ENCODE results near the gene SHB. TPM values are rescaled to one million over a fixed set of nuclear protein-coding genes. Genes with fewer than 3 reads are reported as not detected.

The SHB gene
- total RNA-seq, 2 donors from 2014 or later, result 25.2 to 29.3 TPM

DNA sequence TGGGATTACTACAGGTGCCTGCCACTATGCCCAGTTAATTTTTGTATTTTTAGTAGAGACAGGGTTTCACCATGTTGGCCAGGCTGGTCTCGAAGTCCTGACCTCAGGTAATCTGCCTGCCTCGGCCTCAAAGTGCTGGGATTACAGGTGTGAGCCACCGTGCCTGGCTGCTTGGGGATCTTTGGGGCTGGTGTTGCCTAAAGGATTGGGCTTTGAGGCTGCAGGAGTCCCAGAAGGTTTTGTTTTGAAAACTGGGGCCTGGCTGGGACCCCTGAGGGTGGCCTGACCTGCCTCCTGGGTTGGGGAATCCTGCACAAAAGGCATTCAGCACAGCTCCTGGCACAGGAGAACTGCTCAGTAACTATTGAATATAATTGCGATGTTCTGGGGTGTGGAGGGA, 25.1 kb upstream of the SHB start:
- TF ChIP-seq, protein P1, sequence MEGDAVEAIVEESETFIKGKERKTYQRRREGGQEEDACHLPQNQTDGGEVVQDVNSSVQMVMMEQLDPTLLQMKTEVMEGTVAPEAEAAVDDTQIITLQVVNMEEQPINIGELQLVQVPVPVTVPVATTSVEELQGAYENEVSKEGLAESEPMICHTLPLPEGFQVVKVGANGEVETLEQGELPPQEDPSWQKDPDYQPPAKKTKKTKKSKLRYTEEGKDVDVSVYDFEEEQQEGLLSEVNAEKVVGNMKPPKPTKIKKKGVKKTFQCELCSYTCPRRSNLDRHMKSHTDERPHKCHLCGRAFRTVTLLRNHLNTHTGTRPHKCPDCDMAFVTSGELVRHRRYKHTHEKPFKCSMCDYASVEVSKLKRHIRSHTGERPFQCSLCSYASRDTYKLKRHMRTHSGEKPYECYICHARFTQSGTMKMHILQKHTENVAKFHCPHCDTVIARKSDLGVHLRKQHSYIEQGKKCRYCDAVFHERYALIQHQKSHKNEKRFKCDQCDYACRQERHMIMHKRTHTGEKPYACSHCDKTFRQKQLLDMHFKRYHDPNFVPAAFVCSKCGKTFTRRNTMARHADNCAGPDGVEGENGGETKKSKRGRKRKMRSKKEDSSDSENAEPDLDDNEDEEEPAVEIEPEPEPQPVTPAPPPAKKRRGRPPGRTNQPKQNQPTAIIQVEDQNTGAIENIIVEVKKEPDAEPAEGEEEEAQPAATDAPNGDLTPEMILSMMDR (IDR thresholded peaks at IDR 0.05), result no peak
- no peak for TF ChIP-seq POLR2A (IDR thresholded peaks at IDR 0.05)
- ATAC-seq (no peak), DNase-seq (no peak)
- no peaks in the 10 kb centered on the region for H3K27me3 ChIP-seq
- H3K9me3 ChIP-seq, result no peaks in the 10 kb centered on the region
- intact Hi-C loops (cut with DNase I), result no loop called here
- no peaks in the 10 kb centered on the region for H3K36me3 ChIP-seq (replicated peaks in 1 of 2; ENCODE audit: insufficient read depth in 1 of 2, low read depth in 2 of 2)
- 94 to 96% methylated on average over 3 to 4 of the region's 4 CpGs for WGBS, 2 donors
- no peaks in the 10 kb centered on the region for H3K4me1 ChIP-seq
- H3K4me3 ChIP-seq, result no peak overlapping the region
- H3K27ac ChIP-seq, result no peak overlapping the region

DNA sequence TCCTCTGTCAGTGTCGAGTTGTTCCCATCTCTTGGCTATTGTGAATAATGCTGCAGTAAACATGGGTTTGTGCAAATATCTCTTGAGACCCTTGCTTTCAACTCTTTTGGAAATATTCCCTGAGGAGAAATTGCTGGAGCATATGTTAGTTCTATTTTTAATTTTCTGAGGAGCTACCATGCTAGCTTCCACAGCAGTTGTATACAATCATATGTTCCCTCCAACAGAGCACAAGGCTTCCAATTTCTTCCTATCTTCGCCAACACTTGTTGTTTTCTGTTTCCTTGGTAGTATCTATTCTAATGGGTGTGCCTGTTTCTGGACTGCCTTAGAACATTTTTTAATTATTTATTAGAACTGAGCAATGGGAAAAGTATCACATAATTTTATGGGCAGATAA, 23.6 kb upstream of the SHB start:
- peaks cover 6% of the 10 kb centered on the region for H3K4me1 ChIP-seq
- H3K36me3 ChIP-seq (replicated peaks in 1 of 2; ENCODE audit: insufficient read depth in 1 of 2, low read depth in 2 of 2), result no peaks in the 10 kb centered on the region
- ATAC-seq, result no peak
- H3K27ac ChIP-seq, result no peak overlapping the region
- H3K4me3 ChIP-seq, result no peak overlapping the region
- no peaks in the 10 kb centered on the region for H3K9me3 ChIP-seq
- WGBS, 2 donors, result 91 to 94% methylated on average over 2 of the region's 2 CpGs
- intact Hi-C loops (cut with DNase I), result no loop called here
- H3K27me3 ChIP-seq, result no peaks in the 10 kb centered on the region
- TF ChIP-seq, protein P1 (IDR thresholded peaks at IDR 0.05), result no peak
- TF ChIP-seq POLR2A (IDR thresholded peaks at IDR 0.05), result no peak
- DNase-seq, result no peak

DNA sequence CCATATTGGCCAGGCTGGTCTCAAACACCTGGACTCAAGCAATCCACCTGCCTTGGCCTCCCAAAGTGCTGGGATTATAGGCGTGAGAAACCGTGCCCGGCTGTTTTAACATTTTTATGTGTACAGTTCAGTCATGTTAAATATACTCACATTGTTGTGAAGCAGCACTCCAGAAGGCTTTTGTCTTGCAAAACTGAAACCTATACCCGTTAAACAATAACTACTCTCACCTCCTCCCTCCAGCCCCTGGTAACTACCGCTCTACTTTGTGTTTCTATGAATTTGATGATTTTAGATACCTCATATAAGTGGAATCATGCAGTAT, 23.1 kb upstream of the SHB start:
- H3K9me3 ChIP-seq, result no peaks in the 10 kb centered on the region
- ATAC-seq (no peak), DNase-seq (no peak)
- H3K36me3 ChIP-seq (replicated peaks in 1 of 2; ENCODE audit: insufficient read depth in 1 of 2, low read depth in 2 of 2), result no peaks in the 10 kb centered on the region
- no peak for TF ChIP-seq POLR2A (IDR thresholded peaks at IDR 0.05)
- WGBS, 2 donors, result 81 to 94% methylated on average over 5 of the region's 5 CpGs
- H3K27me3 ChIP-seq, result no peaks in the 10 kb centered on the region
- intact Hi-C loops (cut with DNase I), result no loop called here
- H3K4me3 ChIP-seq, result no peak overlapping the region
- H3K4me1 ChIP-seq, result peaks cover 7% of the 10 kb centered on the region
- no peak overlapping the region for H3K27ac ChIP-seq

DNA sequence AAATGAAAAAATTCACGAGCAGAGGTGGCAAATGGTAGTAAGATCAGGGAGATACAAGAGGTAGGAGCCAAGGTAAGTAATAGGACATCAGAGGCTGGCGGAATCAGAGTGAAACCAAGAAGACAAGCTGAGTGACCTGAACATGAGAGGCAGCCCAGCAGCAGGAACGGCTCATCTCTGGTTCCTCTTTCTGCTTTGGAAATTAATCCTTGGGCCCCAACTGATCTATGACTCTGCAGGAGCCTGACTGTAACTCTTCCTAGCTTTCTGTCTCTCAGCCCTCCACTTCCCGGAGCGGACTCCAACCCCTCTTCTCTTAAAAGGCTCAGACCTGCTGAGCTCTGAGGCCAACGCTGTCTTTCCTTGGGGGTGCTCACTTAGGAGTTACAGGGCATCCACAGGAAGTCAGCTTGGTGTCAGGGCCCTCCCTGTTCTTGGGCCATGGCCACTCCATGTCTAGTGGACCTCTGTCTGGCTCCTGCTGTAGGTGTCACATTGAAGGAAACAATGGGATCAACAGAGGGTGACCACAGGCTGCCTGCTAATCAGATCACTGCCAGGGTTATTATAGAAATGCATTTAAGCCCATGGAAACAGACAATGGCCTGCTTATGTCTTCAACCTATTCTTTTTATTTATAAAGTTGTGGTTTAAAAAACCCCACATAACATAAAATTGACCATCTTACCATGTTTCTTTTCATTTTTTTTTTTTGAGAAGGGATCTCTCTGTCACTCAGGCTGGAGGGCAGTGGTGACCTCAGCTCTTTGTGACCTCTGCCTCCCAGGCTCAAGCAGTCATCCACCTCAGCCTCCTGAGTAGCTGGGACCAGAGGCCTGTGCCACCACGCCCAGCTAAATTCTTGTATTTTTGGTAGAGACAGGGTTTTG, 22.5 kb upstream of the SHB start:
- Histone ChIP-seq H3K4me3 (no peak overlapping the region), H3K36me3 (replicated peaks in 1 of 2; ENCODE audit: insufficient read depth in 1 of 2, low read depth in 2 of 2) (no peaks in the 10 kb centered on the region), H3K27me3 (no peaks in the 10 kb centered on the region), H3K27ac (no peak overlapping the region), H3K4me1 (peaks cover 7% of the 10 kb centered on the region), H3K9me3 (no peaks in the 10 kb centered on the region)
- ATAC-seq (no peak), DNase-seq (no peak)
- 82 to 86% methylated on average over 7 of the region's 7 CpGs for whole genome bisulfite sequencing, 2 donors
- TF ChIP-seq POLR2A (IDR thresholded peaks at IDR 0.05), result no peak
- TF ChIP-seq, protein P1 (IDR thresholded peaks at IDR 0.05), result no peak
- intact Hi-C loops (cut with DNase I), result no loop called here

DNA sequence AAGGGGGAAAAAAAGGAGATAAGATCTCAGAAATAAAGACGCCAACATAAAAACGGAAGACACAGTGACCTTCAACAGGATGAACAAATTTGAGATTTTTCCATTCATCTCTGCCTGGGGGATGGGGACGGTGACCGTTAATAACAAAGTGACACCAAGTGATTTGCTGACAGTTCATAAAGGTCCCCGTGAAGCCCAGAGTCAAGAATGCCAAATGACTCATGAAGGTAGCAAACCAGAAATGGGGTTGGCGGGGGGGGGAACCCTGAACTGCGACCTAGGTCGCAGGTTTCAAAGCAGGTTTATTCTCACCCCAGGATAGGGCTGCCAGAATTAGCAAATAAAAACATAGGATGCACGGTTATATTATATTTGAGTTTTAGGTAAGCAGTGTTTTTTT, 21.1 kb upstream of the SHB start:
- H3K4me1 ChIP-seq, result peaks cover 10% of the 10 kb centered on the region
- TF ChIP-seq, protein P1 (IDR thresholded peaks at IDR 0.05), result no peak
- no peak for ATAC-seq
- no peaks in the 10 kb centered on the region for H3K36me3 ChIP-seq (replicated peaks in 1 of 2; ENCODE audit: insufficient read depth in 1 of 2, low read depth in 2 of 2)
- H3K27ac ChIP-seq, result no peak overlapping the region
- 69 to 78% methylated on average over 9 of the region's 9 CpGs for WGBS, 2 donors
- no peak for DNase-seq
- no peaks in the 10 kb centered on the region for H3K9me3 ChIP-seq
- intact Hi-C loops (cut with DNase I), result no loop called here
- H3K4me3 ChIP-seq, result no peak overlapping the region
- H3K27me3 ChIP-seq, result no peaks in the 10 kb centered on the region

Data from body of pancreas (tissue), 4 donors.